TTC549 (cell line): ENCODE data around the gene SPATA6.
"Not testable (repeated sequence)": the region's sequence is repeated elsewhere in the genome, so short reads cannot be mapped to it uniquely, and the experiment has no call there.

Source experiments
- FAIRE-seq: peaks from 2 replicates; lab custom pipeline; 2012; peaks lifted over from hg19 to GRCh38; lab: Jason Lieb, UNC

The SPATA6 gene

GRCh38 chr1:48462716-48463302 lies 9.2 kb downstream of the SPATA6 start:
- no peak for FAIRE-seq

- no peak for FAIRE-seq
Measured at GRCh38 chr1:48450505-48450904, 21.5 kb downstream of the SPATA6 start.

GRCh38 chr1:48448932-48449331 lies 23.1 kb downstream of the SPATA6 start:
- FAIRE-seq = no peak

- not testable (repeated sequence) for FAIRE-seq
Measured at GRCh38 chr1:48444186-48444585, 27.8 kb downstream of the SPATA6 start.

- no peak for FAIRE-seq
Measured at GRCh38 chr1:48442864-48443619, 29.0 kb downstream of the SPATA6 start.

GRCh38 chr1:48440786-48441185 lies 31.2 kb downstream of the SPATA6 start:
- FAIRE-seq = not testable (repeated sequence)

GRCh38 chr1:48439380-48439779 lies 32.6 kb downstream of the SPATA6 start:
- no peak for FAIRE-seq

GRCh38 chr1:48437379-48437778 lies 34.6 kb downstream of the SPATA6 start:
- FAIRE-seq = not testable (repeated sequence)

GRCh38 chr1:48435312-48436002 lies 36.5 kb downstream of the SPATA6 start:
- FAIRE-seq = not testable (repeated sequence)

GRCh38 chr1:48430832-48431231 lies 41.2 kb downstream of the SPATA6 start:
- no peak for FAIRE-seq

- no peak for FAIRE-seq
Measured at GRCh38 chr1:48422009-48422408, 50.0 kb downstream of the SPATA6 start.

- FAIRE-seq = no peak
Measured at GRCh38 chr1:48418742-48419141, 53.3 kb downstream of the SPATA6 start.

GRCh38 chr1:48415050-48415449 lies 57.0 kb downstream of the SPATA6 start:
- no peak for FAIRE-seq

GRCh38 chr1:48414264-48414663 lies 57.7 kb downstream of the SPATA6 start:
- no peak for FAIRE-seq

- FAIRE-seq = no peak
Measured at GRCh38 chr1:48405940-48406339, 66.1 kb downstream of the SPATA6 start.

- no peak for FAIRE-seq
Measured at GRCh38 chr1:48405400-48405799, 66.6 kb downstream of the SPATA6 start.

GRCh38 chr1:48402599-48402998 lies 69.4 kb downstream of the SPATA6 start:
- no peak for FAIRE-seq

GRCh38 chr1:48396208-48396607 lies 75.8 kb downstream of the SPATA6 start:
- FAIRE-seq = no peak

GRCh38 chr1:48391926-48392325 lies 80.1 kb downstream of the SPATA6 start:
- no peak for FAIRE-seq

GRCh38 chr1:48387409-48387808 lies 84.6 kb downstream of the SPATA6 start:
- FAIRE-seq = no peak

- FAIRE-seq = no peak
Measured at GRCh38 chr1:48374785-48375184, 97.2 kb downstream of the SPATA6 start.

- FAIRE-seq = no peak
Measured at GRCh38 chr1:48371598-48371997, 100.4 kb downstream of the SPATA6 start.

- no peak for FAIRE-seq
Measured at GRCh38 chr1:48362901-48363300, 109.1 kb downstream of the SPATA6 start.
